ENCODE data around the gene RABGAP1L. TPM values are rescaled to one million over a fixed set of nuclear protein-coding genes. Genes with fewer than 3 reads are reported as not detected.

RABGAP1L gene
- total and polyA plus RNA-seq, 2 of the 4 experiments (the other 2 are of a cell fraction) = 7.9 to 26.7 TPM

- no peaks in the 10 kb centered on the region for H3K27me3 ChIP-seq (ENCODE audit: control insufficient read depth, insufficient read depth, low read length)
- dilution Hi-C loops (cut with HindIII; ENCODE audit: low sequenced_read_pairs, unreplicated experiment) (no loop called here), in situ Hi-C loops (cut with MboI; ENCODE audit: low sequenced_read_pairs) (no loop called here), intact Hi-C loops (cut with micrococcal nuclease) (no loop called here)
- no peaks in the 10 kb centered on the region for H3K79me1 ChIP-seq (ENCODE audit: low read depth in 1 of 2, low read length in 2 of 2)
- DNase-seq (no peak), ATAC-seq (ENCODE audit: low read depth) (no peak)
- no peak overlapping the region for H4K8ac ChIP-seq (ENCODE audit: low read depth in 2 of 2, low read length in 2 of 2)
- POLR2A ChIA-PET (ENCODE audit: unreplicated experiment) = no interaction called here
- H3K56ac ChIP-seq (ENCODE audit: extremely low read depth, insufficient read depth, low read length) = no peak overlapping the region
- H2BK120ac ChIP-seq (ENCODE audit: low read depth, low read length) = no peak overlapping the region
- H3K4me1 ChIP-seq (ENCODE audit: control insufficient read depth, insufficient read depth, low read length) = no peaks in the 10 kb centered on the region
- H2BK20ac ChIP-seq (ENCODE audit: low read depth, low read length) = no peak overlapping the region
- no peak overlapping the region for H2BK15ac ChIP-seq (ENCODE audit: low read depth, low read length)
- H3K9me1 ChIP-seq (ENCODE audit: insufficient read depth, low read length) = no peaks in the 10 kb centered on the region
- CTCF ChIA-PET = interaction anchor here (0.9 kb wide), 1 partner anchor 10 kb away, joined by 3 read pairs; no protein-coding TSS in a partner anchor
- no peak overlapping the region for H2AFZ ChIP-seq (replicated peaks; ENCODE audit: low read length, poor library complexity)
- no peak overlapping the region for H3K9ac ChIP-seq (ENCODE audit: low read depth, low read length)
- no peak overlapping the region for H4K91ac ChIP-seq (ENCODE audit: insufficient read depth, low read depth, low read length)
- H3K27ac ChIP-seq (ENCODE audit: insufficient read depth, low read length) = no peak overlapping the region
- H3K4ac ChIP-seq (ENCODE audit: low read depth, low read length) = no peak overlapping the region
- H2AK9ac ChIP-seq (replicated peaks; ENCODE audit: low read depth, low read length, poor library complexity) = no peak overlapping the region
- H3K18ac ChIP-seq (ENCODE audit: low read depth, low read length) = no peak overlapping the region
- no peaks in the 10 kb centered on the region for H3K36me3 ChIP-seq (ENCODE audit: control insufficient read depth, insufficient read depth, low read length)
- no peak overlapping the region for H3K14ac ChIP-seq (replicated peaks; ENCODE audit: low read depth, low read length)
- no peak overlapping the region for H3K23ac ChIP-seq (ENCODE audit: low read depth, low read length)
- H4K20me1 ChIP-seq (ENCODE audit: insufficient read depth, low read length) = no peaks in the 10 kb centered on the region
- H3K4me3 ChIP-seq (ENCODE audit: insufficient read depth, low read depth, low read length) = no peak overlapping the region
- H3K4me2 ChIP-seq (ENCODE audit: low read depth, low read length) = no peak overlapping the region
- no TSS peak for BruUV-seq (replicated peaks)
- TF ChIP-seq SMC3 (IDR thresholded peaks at IDR 0.05; ENCODE audit: low read depth, low read length) = no peak
- no peak for TF ChIP-seq RCOR1 (IDR thresholded peaks at IDR 0.05; ENCODE audit: insufficient replicate concordance, low read length)
- TF ChIP-seq BHLHE40 (IDR thresholded peaks at IDR 0.05; ENCODE audit: low read depth, low read length) = no peak
- TF ChIP-seq MAFK (IDR thresholded peaks at IDR 0.05; ENCODE audit: low read depth, low read length) = no peak
- no peak for TF ChIP-seq MXI1 (IDR thresholded peaks at IDR 0.05; ENCODE audit: borderline replicate concordance, low read depth, low read length)
- TF ChIP-seq ELK1 (IDR thresholded peaks at IDR 0.05; ENCODE audit: borderline replicate concordance, low read depth, low read length) = no peak
- no peak overlapping the region for H4K5ac ChIP-seq (ENCODE audit: low read depth, low read length)
- H2AK5ac ChIP-seq (ENCODE audit: low read depth, low read length) = no peak overlapping the region
- no peak overlapping the region for H2BK5ac ChIP-seq (ENCODE audit: low read depth, low read length, poor library complexity, severe bottlenecking)
- WGBS, 2 experiments (ENCODE audit: extremely low coverage in 2 of 2, insufficient read length in 1 of 2) = no CpG with 5 or more reads among the region's 4 CpGs
- H3K9me3 ChIP-seq (ENCODE audit: control insufficient read depth, insufficient read depth, low read length) = no peaks in the 10 kb centered on the region
Measured at GRCh38 chr1:174663358-174663757, 504.0 kb downstream of the RABGAP1L start.
